Transverse colon (tissue), 4 donors: ENCODE results near the gene KLHL12. TPM values are rescaled to one million over a fixed set of nuclear protein-coding genes. Genes with fewer than 3 reads are reported as not detected.
"Not testable (repeated sequence)": the region's sequence is repeated elsewhere in the genome, so short reads cannot be mapped to it uniquely, and the experiment has no call there.

Experiments used
- DNase-seq: peaks from one replicate; pipeline ENCODE4 v3.0.0-alpha.2; 2019
- H3K27ac ChIP-seq, 4 donors: fragments of 200-600 bp; sonication (generic); 2 replicates each; pipeline ENCODE4 v1.5.1; 2016 to 2018; ENCODE audit warnings: inconsistent platforms in 4 of 4
- H3K27me3 ChIP-seq: fragments of 200-600 bp; sonication (generic); 2 replicates; pipeline ENCODE4 v1.5.1; 2017; ENCODE audit warnings: inconsistent platforms
- H3K36me3 ChIP-seq, 4 donors: fragments of 200-600 bp; sonication (generic); 2 replicates each; pipeline ENCODE4 v1.5.1; 2017 to 2019; ENCODE audit warnings: inconsistent platforms in 4 of 4
- H3K4me1 ChIP-seq, 4 donors: fragments of 200-600 bp; sonication (generic); 2 replicates each; pipeline ENCODE4 v1.5.1; 2017 to 2020; ENCODE audit warnings: inconsistent platforms in 4 of 4
- H3K4me3 ChIP-seq, 4 donors: fragments of 200-600 bp; sonication (generic); 1 replicate in 1 of 4; 2 replicates in 3 of 4; pipeline versions ENCODE4 v1.5.1 to v1.6.1; 2017 to 2019; ENCODE audit warnings: inconsistent platforms in 4 of 4
- H3K9me3 ChIP-seq, 2 donors: fragments of 200-600 bp; sonication (generic); 2 replicates each; pipeline ENCODE4 v1.5.1; 2017 to 2019; ENCODE audit warnings: inconsistent platforms in 2 of 2
- CTCF ChIP-seq, 5 experiments: fragments of 200-600 bp in 3 of 5; fragments of 450-650 bp in 2 of 5; sonication (generic) in 3 of 5; IDR thresholded peaks; 1 replicate in 2 of 5; 2 replicates in 3 of 5; pipeline ENCODE4 v1.5.1; 2016 to 2017; ENCODE audit warnings: antibody characterized with exemption in 5 of 5, inconsistent platforms in 3 of 5, mild to moderate bottlenecking in 2 of 5, moderate library complexity in 1 of 5
- EP300 ChIP-seq: sonication (generic); formaldehyde crosslinking; IDR thresholded peaks from one replicate; pipeline ENCODE4 v1.6.1; 2017; ENCODE audit warnings: antibody characterized with exemption, low read depth
- POLR2A ChIP-seq: fragments of 450-650 bp; IDR thresholded peaks from one replicate; pipeline ENCODE4 v1.6.1; 2016; ENCODE audit warnings: antibody characterized with exemption, mild to moderate bottlenecking, moderate library complexity
- POLR2AphosphoS5 ChIP-seq, 3 donors: sonication (generic); formaldehyde crosslinking; IDR thresholded peaks; one replicate each; pipeline ENCODE4 v1.6.1; 2016; ENCODE audit warnings: antibody characterized with exemption in 3 of 3
- WGBS, 2 donors: methylation state at CpG; one replicate each; pipeline ENCODE4 v1.1.5; 2018; ENCODE audit warnings: low coverage in 1 of 2; 5-methylcytosine and 5-hydroxymethylcytosine counted together
- in situ Hi-C, 4 donors: fragments of 200-750 bp; cut with MboI; loops; one replicate each; pipeline versions ENCODE4 v1.15.0 to v1.15.1; 2017; ENCODE audit warnings: low sequenced_read_pairs in 3 of 4, low pct_ligation_motif_present in 1 of 4, low pct_unique_long_range_greater_than_20kb in 1 of 4
- intact Hi-C: fragments of 100-400 bp; cut with DNase I; formaldehyde crosslinking; loops from one replicate; pipeline ENCODE4 v1.15.1; 2023; ENCODE audit warnings: low total_unique reads
- total RNA-seq, 4 donors: library from RNA; depleted of rRNA; stranded (reverse); fragments of >200 nt; gene quantifications; one replicate each; pipeline ENCODE4 v1.1.0, GENCODE V29; 2016

The KLHL12 gene
- total RNA-seq, 4 donors from 2014 or later, result 10.5 to 26.6 (median 19.4) TPM

- no peaks in the 10 kb centered on the region for H3K9me3 ChIP-seq
- H3K27ac ChIP-seq, result no peak overlapping the region
- H3K36me3 ChIP-seq, result peaks cover 0 to 63% (median 29%) of the 10 kb centered on the region in 4 donors
- DNase-seq, result no peak
- H3K4me3 ChIP-seq, result no peak overlapping the region
- no peak for TF ChIP-seq CTCF (IDR thresholded peaks at IDR 0.05)
- no peak for TF ChIP-seq POLR2A
- no peak for TF ChIP-seq POLR2AphosphoS5 (IDR thresholded peaks at IDR 0.05)
- no peak for TF ChIP-seq EP300
- WGBS, 2 donors, result 79 to 80% methylated on average over 1 of the region's 1 CpG
- H3K27me3 ChIP-seq, result no peaks in the 10 kb centered on the region
- intact Hi-C loops (no loop called here), in situ Hi-C loops (no loop called here)
- H3K4me1 ChIP-seq, result no peaks in the 10 kb centered on the region
Measured at GRCh38 chr1:202909494-202909893, 17.5 kb downstream of the KLHL12 start.

DNA sequence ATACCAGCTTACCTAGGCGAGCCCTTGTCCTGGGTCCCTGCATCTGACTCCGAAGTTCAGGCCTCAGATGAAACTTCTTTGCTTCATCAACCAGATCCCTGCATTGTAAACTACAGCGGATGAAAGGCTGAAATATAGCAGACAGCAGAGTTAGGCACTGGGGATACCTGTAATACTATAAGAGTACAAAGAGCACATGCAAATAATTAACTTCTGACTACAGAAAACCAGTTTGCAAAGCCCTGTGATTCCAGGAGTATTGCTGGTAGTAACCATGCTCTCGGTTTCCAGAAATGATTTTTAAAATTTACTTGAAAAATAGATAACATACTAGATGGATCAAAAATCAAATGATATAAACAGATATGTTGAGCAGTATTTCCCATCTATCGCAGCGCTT, 18.0 kb downstream of the KLHL12 start:
- H3K4me1 ChIP-seq, result no peaks in the 10 kb centered on the region

GRCh38 chr1:202905331-202905730, 21.7 kb downstream of the KLHL12 start:
- in situ Hi-C loops (no loop called here), intact Hi-C loops (no loop called here)
- TF ChIP-seq EP300, result no peak
- TF ChIP-seq POLR2A, result no peak
- TF ChIP-seq POLR2AphosphoS5 (IDR thresholded peaks at IDR 0.05), result no peak
- H3K27me3 ChIP-seq, result no peaks in the 10 kb centered on the region
- H3K4me3 ChIP-seq, result no peak overlapping the region
- H3K36me3 ChIP-seq, result peaks cover 0 to 61% (median 24%) of the 10 kb centered on the region in 4 donors
- DNase-seq, result no peak
- no peaks in the 10 kb centered on the region for H3K9me3 ChIP-seq
- no peaks in the 10 kb centered on the region for H3K4me1 ChIP-seq
- 67 to 81% methylated on average over 4 of the region's 4 CpGs for WGBS, 2 donors
- no peak overlapping the region for H3K27ac ChIP-seq

More for the DNA sequence above, 18.0 kb downstream of the KLHL12 start:
- Histone ChIP-seq H3K27ac (no peak overlapping the region), H3K36me3 (peaks cover 0 to 65% (median 29%) of the 10 kb centered on the region in 4 donors), H3K4me3 (no peak overlapping the region), H3K9me3 (no peaks in the 10 kb centered on the region), H3K27me3 (no peaks in the 10 kb centered on the region)
- intact Hi-C loops, result no loop called here
- 98 to 99% methylated on average over 4 to 6 of the region's 6 CpGs for WGBS, 2 donors
- TF ChIP-seq CTCF (IDR thresholded peaks at IDR 0.05) (no peak), EP300 (no peak), POLR2AphosphoS5 (IDR thresholded peaks at IDR 0.05) (no peak), POLR2A (no peak)
- DNase-seq, result no peak
- in situ Hi-C loops, result no loop called here

DNA sequence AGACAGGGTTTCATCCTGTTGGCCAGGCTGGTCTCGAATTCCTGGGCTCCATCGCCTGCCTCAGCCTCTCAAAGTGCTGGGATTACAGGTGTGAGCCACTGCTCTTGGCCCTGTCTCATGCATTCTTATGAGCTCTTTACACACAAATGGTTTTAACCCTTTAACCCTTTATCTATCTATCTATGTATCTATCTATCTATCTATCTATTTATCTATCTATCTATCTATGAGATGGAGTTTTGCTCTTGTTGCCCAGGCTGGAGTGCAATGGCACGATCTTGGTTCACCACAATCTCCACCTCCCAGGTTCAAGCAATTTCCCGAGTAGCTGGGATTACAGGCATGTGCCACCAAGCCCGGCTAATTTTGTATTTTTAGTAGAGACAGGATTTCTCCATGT, 23.2 kb downstream of the KLHL12 start:
- H3K36me3 ChIP-seq, result peaks cover 0 to 53% (median 23%) of the 10 kb centered on the region in 4 donors
- DNase-seq, intact Hi-C loops, H3K4me3 ChIP-seq, H3K4me1 ChIP-seq, in situ Hi-C loops, H3K27ac ChIP-seq, H3K27me3 ChIP-seq, H3K9me3 ChIP-seq: not testable (repeated sequence)
- WGBS, 2 donors, result 93 to 95% methylated on average over 4 to 5 of the region's 5 CpGs

GRCh38 chr1:202901555-202901954, 25.5 kb downstream of the KLHL12 start:
- H3K27ac ChIP-seq, result no peak overlapping the region
- peaks cover 0 to 46% (median 16%) of the 10 kb centered on the region in 4 donors for H3K36me3 ChIP-seq
- no peaks in the 10 kb centered on the region for H3K27me3 ChIP-seq
- in situ Hi-C loops (no loop called here), intact Hi-C loops (no loop called here)
- no peaks in the 10 kb centered on the region for H3K4me1 ChIP-seq
- H3K9me3 ChIP-seq, result no peaks in the 10 kb centered on the region
- TF ChIP-seq POLR2AphosphoS5 (IDR thresholded peaks at IDR 0.05), result no peak
- no peak for TF ChIP-seq EP300
- TF ChIP-seq POLR2A, result no peak
- no peak for TF ChIP-seq CTCF (IDR thresholded peaks at IDR 0.05)
- DNase-seq, result no peak
- 92 to 97% methylated on average over 4 of the region's 4 CpGs for WGBS, 2 donors
- H3K4me3 ChIP-seq, result no peak overlapping the region
